SK-N-MC (cell line): ENCODE data around the gene GIPC2.
A peak's percentile ranks its signal among the peaks of the same experiment; 100 is the strongest.
"Not testable (repeated sequence)": the region's sequence is repeated elsewhere in the genome, so short reads cannot be mapped to it uniquely, and the experiment has no call there.

Source experiments
- DNase-seq: peaks from one replicate; pipeline ENCODE4 v3.0.0-alpha.2; 2011; ENCODE audit warnings: low read depth, low spot score
- H3K27ac ChIP-seq: fragments of 200-600 bp; sonication (generic); 2 replicates; pipeline ENCODE4 v1.5.1; 2016; ENCODE audit warnings: mixed run types
- H3K36me3 ChIP-seq: fragments of 200-600 bp; sonication (generic); 2 replicates; pipeline ENCODE4 v1.6.1; 2017; ENCODE audit warnings: antibody characterized with exemption, low read length, mixed read lengths; ENCODE audit not compliant: insufficient read depth
- H3K4me3 ChIP-seq: fragments of 200-600 bp; sonication (generic); 2 replicates; pipeline ENCODE4 v1.5.1; 2016
- H3K9ac ChIP-seq: fragments of 200-600 bp; sonication (generic); 2 replicates; pipeline ENCODE4 v1.8.0; 2017; ENCODE audit warnings: mixed run types, mixed read lengths; ENCODE audit not compliant: insufficient read length
- H3K9me3 ChIP-seq: fragments of 200-600 bp; sonication (generic); 2 replicates; pipeline ENCODE4 v1.6.1; 2017; ENCODE audit warnings: low read depth, mild to moderate bottlenecking, antibody characterized with exemption, low read length, moderate library complexity, mixed read lengths
- EZH2 ChIP-seq: fragments of 200-600 bp; sonication (generic); IDR thresholded peaks from one replicate; pipeline ENCODE4 v1.6.1; 2017; ENCODE audit warnings: antibody characterized with exemption
- FOXP2 ChIP-seq: optimal IDR thresholded peaks from 2 replicates; pipeline ENCODE3; 2011; ENCODE audit warnings: mild to moderate bottlenecking, moderate library complexity; ENCODE audit not compliant: insufficient read depth; ENCODE audit errors: extremely low read length, control extremely low read depth
- POLR2AphosphoS5 ChIP-seq: IDR thresholded peaks from 2 replicates; pipeline ENCODE4 v1.6.1; 2012; ENCODE audit warnings: mild to moderate bottlenecking, low read depth, low read length, borderline replicate concordance

GIPC2 gene

DNA sequence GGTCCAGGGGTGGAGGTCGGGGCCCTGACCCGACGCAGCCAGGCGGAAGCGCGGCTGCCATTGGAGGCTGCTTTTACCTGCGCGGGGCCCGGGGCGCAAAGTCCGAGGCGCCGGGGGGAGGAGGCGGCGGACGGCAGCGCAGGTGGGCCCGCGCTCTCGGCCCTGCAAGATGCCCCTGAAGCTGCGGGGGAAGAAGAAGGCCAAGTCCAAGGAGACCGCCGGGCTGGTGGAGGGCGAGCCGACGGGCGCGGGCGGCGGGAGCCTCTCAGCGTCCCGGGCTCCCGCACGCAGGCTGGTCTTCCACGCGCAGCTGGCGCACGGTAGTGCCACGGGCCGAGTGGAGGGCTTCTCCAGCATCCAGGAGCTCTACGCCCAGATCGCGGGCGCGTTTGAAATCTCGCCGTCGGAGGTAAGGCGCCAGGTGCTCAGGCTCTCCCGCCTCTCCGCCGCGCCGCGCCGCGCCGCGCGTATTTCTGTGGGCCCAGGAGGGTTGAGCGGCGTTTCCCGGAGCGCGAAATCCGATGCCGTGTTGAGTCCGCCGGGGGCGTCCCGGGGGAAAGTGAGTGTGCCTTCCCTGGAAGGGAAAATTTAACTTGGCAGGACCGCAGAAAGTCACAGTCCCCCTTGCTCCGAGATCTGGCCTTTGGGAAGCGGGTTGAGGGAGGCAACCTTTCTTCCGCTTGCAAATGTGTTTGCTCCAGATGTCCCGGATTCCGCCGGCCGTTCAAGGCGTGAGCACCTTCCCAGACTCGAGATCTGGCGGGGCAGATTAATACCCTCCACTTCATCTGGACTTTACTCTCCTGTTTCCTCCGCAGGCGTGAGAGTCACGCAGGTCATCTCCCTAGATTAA lies at the start of gene GIPC2:
GIPC2 (plus strand) TSS at position 41 of the 853 bp plus-strand sequence; CDS start at position 170, 129 bp downstream.
- no peaks in the 10 kb centered on the region for H3K36me3 ChIP-seq
- TF ChIP-seq EZH2: no peak
- no peak for TF ChIP-seq FOXP2
- no peak for TF ChIP-seq POLR2AphosphoS5
- H3K9me3 ChIP-seq: no peaks in the 10 kb centered on the region
- no peak within 1 kb of the TSS for H3K4me3 ChIP-seq
- no peak for DNase-seq
- no peak within 1 kb of the TSS for H3K9ac ChIP-seq
- no peak within 1 kb of the TSS for H3K27ac ChIP-seq

DNA sequence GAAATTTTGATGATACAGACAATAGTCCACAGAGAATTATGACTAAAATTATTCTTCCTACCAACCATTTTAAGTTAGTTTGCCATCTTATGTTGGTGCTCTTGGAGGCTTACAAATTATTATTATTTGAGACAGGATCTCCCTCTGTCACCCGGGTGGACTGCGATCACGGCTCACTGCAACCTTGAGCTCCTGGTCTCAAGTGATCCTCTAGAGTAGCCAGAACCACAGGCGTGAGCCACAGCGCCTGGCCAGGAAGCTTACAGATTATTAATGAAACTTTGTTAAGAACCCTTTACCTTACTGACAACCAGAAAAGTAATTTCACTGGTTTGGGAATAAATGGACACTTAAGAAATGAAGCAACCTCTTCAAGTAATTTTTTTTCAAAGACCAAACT lies 49.0 kb upstream of the GIPC2 start:
- TF ChIP-seq FOXP2: no peak
- no peak for TF ChIP-seq EZH2
- TF ChIP-seq POLR2AphosphoS5: no peak
- H3K9me3 ChIP-seq: no peaks in the 10 kb centered on the region

GRCh38 chr1:78000536-78000935 lies 45.2 kb upstream of the GIPC2 start:
- H3K4me3 ChIP-seq, H3K9me3 ChIP-seq, DNase-seq, H3K9ac ChIP-seq, H3K27ac ChIP-seq, H3K36me3 ChIP-seq: not testable (repeated sequence)

More for the DNA sequence above, 49.0 kb upstream of the GIPC2 start:
- Histone ChIP-seq H3K4me3 (no peak overlapping the region), H3K9ac (no peak overlapping the region), H3K36me3 (peaks cover 21% of the 10 kb centered on the region), H3K27ac (0 out of 2 replicates have a peak overlapping the region, but pooled peaks have one; percentile 42)
- DNase-seq: no peak

DNA sequence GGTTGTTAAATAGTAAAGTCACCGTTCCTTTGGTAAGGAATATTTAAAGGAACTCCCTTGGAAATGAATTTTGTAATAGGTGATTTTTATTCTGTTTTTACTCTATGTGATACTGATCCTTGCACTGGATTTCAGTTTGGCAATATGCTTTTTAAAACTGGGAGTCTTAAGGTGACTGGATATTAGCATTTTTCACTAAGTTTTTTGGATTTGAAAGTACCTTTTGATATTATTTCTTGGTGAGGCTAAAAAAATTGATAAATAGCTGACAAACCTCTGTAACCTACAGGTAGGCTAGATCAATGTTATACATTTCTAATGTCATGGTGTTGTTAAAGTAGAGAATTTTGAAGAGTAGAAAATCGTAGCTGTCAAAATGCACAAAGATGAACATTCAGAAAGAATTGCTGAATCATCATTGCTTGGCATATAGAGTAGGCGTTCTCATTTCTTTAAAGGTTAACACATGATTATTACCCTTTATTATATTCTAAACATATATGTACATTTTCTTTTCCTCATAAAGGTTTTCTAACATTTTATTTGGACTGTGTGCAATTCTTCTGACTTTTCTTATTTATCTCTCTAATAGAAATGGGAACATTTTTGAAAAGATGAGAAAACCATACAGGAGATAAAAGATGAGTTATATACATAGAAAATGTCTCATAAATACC lies 42.6 kb upstream of the GIPC2 start:
- H3K36me3 ChIP-seq: no peaks in the 10 kb centered on the region
- TF ChIP-seq FOXP2: no peak
- TF ChIP-seq POLR2AphosphoS5: no peak
- no peak for DNase-seq
- H3K4me3 ChIP-seq: peak overlapping the region; percentile 92
- H3K9me3 ChIP-seq: no peaks in the 10 kb centered on the region
- peak overlapping the region; percentile 90 for H3K9ac ChIP-seq
- H3K27ac ChIP-seq: peak overlapping the region; percentile 98

DNA sequence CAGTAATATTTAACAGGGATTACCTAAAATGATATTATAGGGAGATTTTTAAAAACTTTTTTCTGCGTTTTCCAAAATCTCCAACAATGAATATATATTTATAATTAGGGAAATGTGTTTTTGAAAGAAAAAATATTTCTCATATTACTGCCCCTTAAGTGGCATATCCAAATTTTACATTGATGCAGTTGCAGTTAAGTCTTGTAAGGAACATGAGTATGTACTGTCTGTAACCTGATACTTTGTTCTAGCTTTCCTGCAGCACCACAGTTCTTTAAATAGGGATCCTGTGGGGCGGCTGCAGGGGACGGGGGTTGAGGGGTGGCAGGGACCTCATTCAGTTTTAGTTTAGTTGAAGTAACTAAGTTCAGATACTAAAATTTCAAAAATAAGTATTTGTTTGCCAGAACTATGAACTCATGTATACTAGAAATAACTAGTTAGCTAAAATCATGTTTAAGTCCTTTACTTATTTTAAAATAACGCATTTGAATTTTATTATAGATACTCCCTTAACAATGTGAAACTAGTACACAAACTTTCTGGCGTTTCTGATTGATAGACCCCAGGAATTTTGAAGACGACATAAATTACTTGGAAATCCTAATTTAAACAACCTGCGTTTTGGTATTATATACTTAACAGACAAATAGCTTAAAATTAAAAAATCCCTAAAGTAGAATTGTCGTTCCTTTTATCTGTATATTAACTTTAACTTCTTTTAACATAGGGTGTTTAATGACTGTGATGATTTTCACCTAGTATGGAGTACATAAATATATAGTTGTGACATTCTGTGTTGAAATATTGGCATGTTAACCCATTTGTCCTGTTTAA lies 41.7 kb upstream of the GIPC2 start:
- no peaks in the 10 kb centered on the region for H3K9me3 ChIP-seq
- TF ChIP-seq EZH2 (no peak), POLR2AphosphoS5 (peak; percentile 72)
- H3K9ac ChIP-seq: peak overlapping the region; percentile 90
- H3K36me3 ChIP-seq: peaks cover 2% of the 10 kb centered on the region; the same call in 1 of the 2 replicates
- DNase-seq: peak; percentile 80
- peak overlapping the region; percentile 98 for H3K27ac ChIP-seq
- H3K4me3 ChIP-seq: peak overlapping the region; percentile 92

GRCh38 chr1:78004719-78005447 lies 40.9 kb upstream of the GIPC2 start, which contains the start of gene DNAJB4:
DNAJB4 (plus strand) TSS chr1:78004939; CDS start chr1:78005111, 172 bp downstream.
- H3K9ac ChIP-seq: peak within 1 kb of the TSS; percentile 90
- peak within 1 kb of the TSS; percentile 98 for H3K27ac ChIP-seq
- no peaks in the 10 kb centered on the region for H3K9me3 ChIP-seq
- peak; percentile 98 for DNase-seq
- peak; percentile 75 for TF ChIP-seq POLR2AphosphoS5
- TF ChIP-seq FOXP2: no peak
- TF ChIP-seq EZH2: no peak
- peak within 1 kb of the TSS; percentile 92 for H3K4me3 ChIP-seq
- H3K36me3 ChIP-seq: peaks cover 5% of the 10 kb centered on the region; the same call in 1 of the 2 replicates

DNA sequence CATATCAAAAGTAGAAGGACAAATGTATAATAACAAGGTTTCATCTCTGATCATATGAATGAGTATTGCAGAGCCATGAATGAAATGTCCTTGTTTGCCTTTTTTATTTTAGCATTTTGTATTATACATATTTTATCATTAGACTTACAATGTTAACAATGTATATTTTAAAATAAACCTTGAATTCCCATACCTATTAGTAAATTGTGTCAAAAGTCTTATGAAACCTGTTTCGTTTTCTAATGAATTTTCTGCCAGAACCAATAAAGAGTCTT lies 40.4 kb upstream of the GIPC2 start:
- Histone ChIP-seq H3K4me3 (peak overlapping the region; percentile 92), H3K9me3 (no peaks in the 10 kb centered on the region), H3K9ac (peak overlapping the region; percentile 90), H3K27ac (peak overlapping the region; percentile 98), H3K36me3 (peaks cover 5% of the 10 kb centered on the region; the same call in 1 of the 2 replicates)
- TF ChIP-seq POLR2AphosphoS5 (no peak), EZH2 (no peak), FOXP2 (no peak)
- no peak for DNase-seq
